ENCODE measurements around the gene GPRC5D.

The GPRC5D gene

DNA sequence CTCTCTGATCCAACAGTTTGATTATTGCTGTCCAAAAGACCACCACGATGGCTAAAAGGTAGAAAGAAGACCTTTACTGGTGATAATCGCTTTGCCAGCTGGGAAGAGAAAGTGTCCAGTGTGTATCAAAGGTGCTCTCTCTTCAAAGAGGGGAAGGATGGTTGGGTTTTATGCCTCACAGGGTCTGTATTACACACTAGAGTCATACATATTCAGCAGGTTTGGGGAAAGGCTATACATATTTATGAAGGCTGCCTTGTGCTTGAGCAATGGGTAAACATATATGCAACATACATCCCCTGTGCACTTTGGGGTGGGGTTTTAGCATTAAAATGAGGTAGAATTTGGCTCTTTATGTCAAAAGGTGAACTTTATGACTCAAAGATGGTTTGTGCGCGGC is 18.2 kb downstream of the GPRC5D start:
- DNase-seq: no peak

DNA sequence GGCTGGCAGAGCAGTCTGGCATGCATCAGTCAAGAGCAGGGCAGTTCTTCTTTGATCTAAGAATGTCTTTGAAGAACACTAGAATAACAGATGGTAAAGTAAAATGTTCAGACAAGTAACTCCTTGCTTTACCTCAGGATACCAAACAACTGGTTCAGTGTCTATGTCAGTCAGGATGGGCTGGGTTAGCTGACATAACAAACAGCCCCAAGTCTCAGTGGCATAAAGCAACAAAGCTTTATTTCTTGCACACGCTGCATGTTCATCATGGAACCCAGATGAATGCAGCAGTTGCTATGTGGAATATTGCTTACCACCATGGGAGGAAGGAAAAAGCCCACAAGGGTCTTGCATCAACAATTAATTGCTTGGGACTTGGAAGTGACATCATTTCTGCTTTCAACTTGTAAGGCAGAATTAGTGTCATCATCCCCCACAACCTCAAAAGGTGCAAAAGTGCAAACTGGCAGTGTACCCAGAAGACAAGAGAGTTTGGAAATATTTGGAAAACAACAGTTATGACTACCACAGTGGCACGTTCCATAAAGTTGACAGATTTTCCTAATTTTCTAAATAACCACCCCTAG is 21.2 kb downstream of the GPRC5D start:
- no peak for DNase-seq

DNA sequence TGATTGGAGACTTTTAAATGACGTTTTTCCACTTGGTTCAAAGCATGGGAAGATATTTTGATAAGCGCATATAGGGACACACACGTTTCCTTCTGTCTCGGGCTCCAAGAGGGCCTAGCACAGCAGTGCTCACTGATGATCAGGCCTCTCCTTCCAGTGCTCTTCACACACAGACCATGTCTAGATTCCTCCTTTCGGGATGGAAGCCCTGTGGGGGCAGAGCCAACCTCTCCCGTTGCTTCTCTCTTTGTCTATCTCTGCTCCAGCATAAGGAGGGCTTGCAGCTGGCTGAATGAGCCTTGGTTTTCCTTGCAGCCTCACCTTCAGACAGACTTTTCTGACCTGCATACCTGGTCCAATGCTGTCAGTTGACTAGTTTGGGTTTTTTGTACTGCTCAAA is 22.3 kb downstream of the GPRC5D start:
- DNase-seq: no peak

DNA sequence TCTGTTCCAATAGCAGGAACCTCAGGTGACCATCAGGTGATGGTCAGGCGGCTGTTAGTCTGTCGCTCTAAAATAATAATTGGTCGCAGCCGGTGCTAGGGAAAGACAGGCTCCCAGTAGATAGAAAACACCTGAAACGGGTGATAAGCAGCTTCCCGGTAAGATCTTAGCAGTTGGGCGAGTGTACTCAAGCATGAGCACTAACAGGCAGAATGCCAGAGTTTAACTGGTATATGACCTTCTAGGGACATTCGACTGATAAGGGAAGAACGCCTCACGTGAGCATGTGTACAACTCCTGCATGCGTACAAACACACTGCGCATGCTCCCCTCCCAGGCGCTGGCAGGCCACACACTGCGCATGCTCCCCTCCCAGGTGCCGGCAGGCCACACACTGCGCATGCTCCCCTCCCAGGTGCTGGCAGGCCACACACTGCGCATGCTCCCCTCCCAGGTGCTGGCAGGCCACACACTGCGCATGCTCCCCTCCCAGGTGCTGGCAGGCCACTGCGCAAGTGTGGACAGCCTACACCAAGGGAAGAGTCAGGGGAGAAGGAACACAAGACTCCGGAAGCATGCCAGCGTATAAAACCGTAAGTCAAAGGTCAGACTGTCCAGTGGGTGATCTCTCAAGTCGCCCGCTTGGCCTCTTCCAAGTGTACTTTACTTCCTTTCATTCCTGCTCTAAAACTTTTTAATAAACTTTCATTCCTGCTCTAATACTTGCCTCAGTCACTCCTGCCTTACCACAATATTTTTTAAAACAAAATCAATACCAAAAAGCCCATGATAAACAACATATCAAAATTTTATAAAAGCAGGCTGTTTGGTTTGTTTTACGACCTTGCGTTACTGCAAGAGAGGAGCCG is 24.5 kb downstream of the GPRC5D start:
- DNase-seq: no peak

DNA sequence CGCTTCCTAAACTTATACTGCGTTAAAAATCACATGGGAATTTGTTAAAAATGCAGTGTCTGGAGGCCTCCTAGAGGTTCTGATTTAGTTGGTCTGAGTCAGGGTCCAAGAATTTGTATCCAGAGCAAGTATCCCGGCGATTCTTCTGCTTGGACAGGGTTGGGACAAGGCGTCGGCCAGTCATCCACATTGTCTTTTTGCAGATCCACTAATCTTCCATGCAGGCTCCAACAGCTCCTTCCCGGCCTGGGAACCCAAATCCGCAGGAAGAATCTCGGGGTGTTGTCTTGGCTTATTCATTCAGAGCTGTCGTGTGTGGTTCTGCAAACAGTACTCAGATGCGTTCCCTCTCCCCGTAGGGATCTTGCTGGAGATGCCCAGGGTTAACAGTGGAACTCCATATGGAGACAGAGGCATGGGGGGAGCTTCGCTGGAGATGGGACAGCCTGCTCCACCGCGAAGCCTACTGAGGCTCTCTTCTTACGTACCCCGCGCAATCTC is 25.3 kb downstream of the GPRC5D start:
- no peak for DNase-seq

DNA sequence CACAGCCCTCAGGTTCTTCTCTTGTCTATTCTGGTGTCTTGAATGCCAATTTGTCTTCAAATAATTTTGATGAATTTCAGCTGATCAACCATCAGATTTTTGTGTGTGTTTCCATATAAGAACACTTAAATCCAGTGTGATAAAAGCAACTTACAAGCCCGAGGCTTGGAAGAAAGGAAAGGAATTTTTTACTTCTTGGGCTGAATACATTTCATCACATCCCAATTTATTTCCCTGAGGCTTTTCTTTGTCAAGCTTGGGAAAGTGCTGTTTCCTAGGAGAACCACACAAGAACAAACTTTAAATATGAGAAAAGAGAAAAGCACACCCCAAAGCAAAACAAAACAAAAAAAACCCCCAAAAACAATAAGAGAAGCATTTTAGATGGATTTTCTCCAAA is 26.6 kb downstream of the GPRC5D start:
- DNase-seq: no peak

DNA sequence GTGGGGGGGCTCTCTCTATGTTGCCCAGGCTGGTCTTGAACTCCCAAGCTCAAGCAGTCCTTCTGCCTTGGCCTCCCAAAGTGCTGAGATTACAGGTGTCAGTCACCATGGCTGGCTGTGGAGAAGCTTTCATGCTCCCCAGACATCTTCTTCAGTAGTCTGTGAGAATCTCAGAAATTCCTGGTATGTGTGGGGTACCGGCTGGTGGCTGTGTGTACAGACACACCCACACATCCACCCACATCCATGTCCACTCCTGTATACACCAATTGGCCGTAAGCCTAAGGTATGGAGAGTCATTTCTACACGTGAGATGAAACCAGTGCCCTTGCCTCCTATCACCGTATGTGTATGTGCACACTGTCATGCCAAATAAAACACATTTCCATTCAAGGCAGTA is 27.8 kb downstream of the GPRC5D start:
- no peak for DNase-seq

DNA sequence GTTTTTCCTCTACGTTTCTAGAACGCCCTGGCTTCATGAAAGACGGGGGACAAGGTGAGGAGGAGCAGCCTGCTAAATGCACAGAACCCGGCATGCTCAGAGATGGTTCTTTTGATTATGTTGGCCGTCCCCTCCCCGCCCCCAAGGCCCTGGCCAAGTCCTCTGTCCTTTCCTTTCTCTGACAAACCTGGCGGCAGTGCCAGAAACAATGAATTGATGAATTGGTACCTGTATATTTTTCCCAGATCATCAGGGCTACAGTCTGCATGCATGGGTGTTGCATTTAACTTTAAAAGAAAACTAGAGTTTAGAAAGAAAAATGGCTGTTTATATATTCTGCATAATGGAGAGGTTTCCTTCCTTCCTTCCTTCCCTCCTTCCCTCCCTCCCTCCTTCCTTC is 29.0 kb downstream of the GPRC5D start:
- no peak for DNase-seq

DNA sequence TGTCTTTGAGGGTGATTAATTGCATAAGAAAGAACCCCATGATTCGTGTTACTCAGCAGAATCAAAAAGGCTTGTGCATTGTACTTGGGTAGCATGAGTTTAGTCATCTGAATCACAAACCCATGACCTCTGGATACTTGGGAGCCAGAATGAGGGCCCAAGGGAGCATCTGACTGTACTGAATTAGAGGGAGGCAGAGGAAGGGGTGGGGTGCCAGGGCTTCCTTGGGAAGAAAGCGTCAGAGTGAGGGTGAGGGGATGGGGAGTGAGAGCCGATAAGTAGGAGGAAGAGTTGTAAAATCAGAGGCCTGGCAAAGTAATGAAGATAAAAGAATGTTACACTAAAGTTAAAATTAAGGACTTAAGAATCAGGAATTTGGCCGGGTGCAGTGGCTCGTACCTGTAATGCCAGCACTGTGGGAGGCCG is 29.8 kb downstream of the GPRC5D start:
- no peak for DNase-seq

DNA sequence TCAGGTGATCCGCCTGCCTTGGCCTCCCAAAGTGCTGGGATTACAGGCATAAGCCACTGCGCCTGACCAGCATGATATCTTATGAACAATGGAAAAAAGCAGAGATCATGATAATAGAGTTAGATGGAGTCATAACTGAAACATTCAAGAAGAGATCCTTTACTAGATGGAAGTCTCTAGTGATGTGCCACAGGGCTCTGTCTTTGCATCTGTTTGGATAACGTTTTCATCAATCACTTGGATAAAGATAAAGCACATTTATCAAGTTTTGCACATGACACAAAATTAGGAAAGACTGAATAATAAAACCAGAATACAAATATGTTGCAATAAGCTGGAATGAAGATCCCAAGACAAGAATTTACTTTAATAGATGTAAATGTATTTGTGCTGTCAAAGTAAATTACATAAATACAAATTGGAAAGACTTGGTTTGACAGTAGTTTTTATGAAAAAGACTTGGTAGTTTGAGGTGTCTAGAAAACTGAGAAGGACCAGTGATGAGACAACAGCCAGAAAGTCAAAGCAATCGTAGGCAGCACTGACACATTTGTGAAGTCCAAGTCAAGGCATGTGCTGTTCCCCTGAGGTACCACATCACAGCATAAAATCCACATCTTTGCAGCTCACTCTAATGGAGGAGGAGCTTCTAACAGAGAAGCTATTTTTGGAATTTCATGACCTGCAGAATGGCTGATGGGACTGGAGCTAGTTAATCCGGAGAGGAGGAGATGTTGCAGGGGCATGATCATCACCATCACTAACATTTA is 32.1 kb downstream of the GPRC5D start:
- no peak for DNase-seq

DNA sequence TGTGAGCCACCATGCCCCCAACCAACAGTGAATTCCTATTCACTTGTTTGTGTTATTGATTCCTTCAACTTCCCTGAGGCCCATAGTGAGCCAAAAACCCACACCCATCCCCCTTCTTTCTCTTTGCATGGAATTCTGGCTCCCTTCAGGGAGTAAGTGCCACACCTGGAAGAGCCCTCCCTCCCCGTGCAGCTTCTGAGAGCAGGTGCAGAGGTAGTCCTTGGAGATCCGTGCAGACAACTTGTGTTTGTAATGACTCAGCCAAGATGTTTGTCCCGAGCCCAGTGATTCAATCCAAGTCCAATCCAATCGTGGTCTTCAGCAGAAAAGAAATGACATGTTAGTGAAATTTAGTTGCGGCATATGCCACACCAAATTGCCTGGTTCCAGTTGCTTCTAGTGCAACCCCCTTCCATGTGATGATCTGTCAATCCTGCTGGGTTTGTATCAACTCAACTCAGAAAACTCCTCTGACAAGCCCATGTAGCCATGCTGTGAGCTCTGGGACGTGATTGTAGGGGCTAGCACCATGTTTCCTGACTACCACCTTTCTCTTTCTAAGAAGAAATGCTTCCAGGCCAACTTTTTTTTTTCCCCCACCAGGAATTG is 33.1 kb downstream of the GPRC5D start:
- DNase-seq: no peak

DNA sequence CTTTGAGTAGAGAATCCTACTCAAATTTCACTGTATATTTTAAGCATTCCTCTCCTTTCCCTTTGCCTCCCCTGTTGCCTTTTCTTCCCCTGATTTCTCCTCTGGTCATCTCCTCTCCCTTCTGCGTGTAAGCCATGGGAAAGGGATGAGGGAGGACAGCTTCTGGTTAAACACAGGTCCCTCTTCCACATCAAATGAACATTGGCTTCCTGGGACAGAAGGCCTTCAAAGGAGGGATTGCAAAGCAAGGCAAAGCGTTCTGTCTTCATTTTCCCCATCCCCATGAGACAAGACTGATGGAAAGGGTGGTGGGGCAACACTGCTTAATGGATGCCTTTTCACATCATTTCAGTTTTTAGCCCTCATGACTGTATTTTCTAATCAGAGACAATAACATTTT is 34.5 kb downstream of the GPRC5D start:
- no peak for DNase-seq

DNA sequence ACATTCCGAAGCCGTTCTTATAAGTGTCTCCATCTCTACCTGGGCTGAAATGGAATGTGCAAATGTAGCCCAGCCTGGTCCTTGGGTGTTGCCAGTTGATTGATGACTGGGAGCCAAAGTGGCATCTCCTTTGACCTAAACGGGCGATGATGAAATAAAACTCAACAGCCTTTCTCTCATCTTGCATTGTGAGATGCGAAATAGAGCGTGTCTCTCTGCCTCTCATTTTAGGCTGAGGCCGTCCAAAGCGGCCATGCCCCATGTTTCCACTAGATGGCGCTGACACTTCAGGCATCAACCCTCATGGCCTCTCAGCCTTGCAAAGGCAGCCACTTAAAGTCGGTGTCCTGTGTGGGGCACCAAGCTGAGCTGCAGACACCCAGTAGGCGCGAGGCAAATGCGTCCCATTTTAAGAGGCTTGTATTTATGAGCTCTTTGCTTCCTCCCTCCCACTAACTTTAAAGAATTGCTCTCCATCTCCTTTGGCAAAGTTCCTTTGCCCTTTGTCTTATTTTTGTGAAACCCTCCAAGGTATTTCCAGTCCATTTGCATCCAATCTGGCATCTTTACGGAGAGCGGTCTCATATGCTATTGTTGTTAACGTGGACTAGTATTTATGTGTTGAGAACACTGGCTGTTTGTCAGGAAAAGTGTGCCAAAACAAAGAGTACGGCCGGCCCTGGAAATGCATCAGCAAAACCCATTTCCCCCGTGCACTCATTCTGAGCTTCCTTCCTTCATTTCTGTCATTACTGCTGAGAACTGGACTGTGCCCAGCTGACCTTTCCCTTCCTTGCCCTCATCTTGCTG is 35.6 kb downstream of the GPRC5D start:
- DNase-seq: peak; percentile 78

DNA sequence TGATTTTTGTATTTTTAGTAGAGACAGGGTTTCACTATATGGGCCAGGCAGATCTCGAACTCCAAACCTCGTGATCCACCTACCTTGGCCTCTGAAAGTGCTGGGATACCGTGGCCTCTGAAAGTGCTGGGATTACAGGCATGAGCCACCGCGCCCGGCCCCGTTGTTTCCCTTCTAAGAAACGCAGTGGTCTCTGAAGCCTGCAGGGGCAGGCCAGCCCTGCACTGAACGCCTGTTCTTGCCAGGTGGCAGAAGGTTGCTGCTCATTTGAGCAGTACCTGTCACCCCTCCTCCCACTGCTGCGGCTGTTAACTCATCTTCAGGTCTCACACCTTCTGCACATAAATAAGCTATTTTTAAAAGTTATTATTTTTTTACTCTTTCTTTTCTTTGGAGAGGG is 36.3 kb downstream of the GPRC5D start:
- no peak for DNase-seq

DNA sequence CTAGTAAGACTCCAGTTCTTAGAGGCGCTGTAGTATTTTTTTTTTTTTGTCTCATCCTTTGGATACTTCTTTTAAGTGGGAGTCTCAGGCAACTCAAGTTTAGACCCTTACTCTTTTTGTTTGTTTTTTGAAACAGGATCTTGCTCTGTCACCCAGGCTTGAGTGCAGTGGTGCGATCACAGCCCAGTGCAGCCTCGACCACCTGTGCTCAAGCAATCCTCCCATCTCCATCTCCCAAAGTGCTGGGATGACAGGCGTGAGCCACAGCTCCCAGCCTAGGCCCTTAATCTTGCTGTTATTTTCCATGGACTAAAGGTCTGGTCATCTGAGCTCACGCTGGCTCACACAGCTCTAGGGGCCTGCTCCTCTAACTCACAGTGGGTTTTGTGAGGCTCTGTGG is 39.3 kb downstream of the GPRC5D start:
- no peak for DNase-seq

DNA sequence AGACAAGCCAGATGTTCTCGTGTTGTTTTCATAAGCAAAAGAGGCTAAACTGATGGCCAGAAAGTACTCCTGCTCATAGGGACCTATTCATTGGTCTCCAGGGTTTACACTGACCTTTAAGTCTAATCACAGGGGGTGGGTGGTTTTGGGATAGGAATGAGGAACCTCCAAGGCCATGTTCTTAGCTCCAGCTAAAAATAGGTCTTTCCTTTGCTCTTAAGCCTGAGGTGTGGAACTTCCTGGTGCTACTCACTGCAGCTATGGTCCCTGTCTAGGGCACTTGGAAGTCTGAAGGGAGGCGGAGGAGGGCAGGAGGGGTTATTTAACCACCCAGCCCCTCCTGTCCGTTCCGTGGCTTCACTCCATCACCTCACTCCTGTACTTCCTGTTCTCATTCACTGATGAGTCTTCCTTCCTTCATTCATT is 42.0 kb downstream of the GPRC5D start:
- DNase-seq: no peak

DNA sequence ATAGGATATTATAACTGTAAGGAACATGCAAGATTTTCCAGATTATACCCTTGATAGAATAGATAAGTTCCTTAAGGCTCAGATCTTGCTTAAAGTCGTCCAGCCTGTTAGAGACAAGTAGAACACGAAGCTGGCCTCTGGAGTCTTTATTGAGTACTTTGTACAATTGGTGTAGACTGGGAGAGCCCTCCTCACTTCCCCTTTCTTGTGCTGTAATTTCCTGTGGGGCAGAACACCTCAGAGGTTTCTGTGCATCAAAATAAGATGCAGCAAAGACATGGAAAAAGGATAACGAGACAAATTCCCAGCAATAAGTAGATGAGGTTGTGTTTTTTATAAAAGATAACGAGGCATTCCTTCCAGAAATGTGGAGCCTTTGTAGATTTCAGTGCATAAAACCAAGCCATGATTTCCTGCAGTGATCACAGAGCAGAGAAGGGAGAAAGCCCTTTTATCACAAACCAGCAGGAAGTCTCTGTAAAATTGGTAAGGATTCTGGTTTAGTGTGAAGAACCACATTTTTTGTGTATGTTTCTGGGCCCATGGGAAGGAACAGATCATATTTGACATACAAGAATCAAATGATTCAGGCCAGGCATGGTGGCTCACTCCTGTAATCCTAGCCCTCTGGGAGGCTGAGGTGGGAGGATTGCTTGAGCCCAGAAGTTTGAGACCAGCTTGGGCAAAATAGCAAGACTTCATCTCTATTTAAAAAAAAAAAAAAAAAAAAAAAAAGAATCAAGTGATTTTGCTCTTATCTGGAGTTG is 42.6 kb downstream of the GPRC5D start:
- DNase-seq: no peak

DNA sequence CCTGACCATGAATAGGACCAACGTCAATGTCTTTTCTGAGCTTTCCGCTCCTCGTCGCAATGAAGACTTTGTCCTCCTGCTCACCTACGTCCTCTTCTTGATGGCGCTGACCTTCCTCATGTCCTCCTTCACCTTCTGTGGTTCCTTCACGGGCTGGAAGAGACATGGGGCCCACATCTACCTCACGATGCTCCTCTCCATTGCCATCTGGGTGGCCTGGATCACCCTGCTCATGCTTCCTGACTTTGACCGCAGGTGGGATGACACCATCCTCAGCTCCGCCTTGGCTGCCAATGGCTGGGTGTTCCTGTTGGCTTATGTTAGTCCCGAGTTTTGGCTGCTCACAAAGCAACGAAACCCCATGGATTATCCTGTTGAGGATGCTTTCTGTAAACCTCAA is 43.3 kb downstream of the GPRC5D start:
- no peak for DNase-seq

DNA sequence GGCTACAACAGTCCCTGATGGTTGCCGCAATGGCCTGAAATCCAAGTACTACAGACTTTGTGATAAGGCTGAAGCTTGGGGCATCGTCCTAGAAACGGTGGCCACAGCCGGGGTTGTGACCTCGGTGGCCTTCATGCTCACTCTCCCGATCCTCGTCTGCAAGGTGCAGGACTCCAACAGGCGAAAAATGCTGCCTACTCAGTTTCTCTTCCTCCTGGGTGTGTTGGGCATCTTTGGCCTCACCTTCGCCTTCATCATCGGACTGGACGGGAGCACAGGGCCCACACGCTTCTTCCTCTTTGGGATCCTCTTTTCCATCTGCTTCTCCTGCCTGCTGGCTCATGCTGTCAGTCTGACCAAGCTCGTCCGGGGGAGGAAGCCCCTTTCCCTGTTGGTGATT is 43.7 kb downstream of the GPRC5D start:
- DNase-seq: no peak

DNA sequence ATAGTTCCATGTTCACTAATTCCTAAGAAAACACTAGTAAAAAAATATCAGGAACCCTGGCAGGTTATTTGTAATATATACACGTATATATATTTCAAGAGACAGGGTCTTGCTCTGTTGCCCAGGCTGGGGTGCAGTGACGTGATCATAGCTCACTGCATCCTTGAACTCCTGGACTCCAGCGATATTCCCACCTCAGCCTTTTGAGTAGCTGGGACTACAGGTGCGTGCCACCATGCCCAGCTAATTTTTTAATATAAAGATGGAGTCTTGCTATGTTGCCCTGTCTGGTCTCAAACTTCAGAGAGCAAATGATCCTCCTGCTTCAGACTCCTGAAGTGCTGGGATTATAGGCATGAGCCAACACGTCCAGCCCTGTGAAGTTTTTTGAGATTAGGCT is 44.4 kb downstream of the GPRC5D start:
- DNase-seq: no peak

Measured in stimulated activated CD4-positive, alpha-beta T cell treated with anti-CD3 and anti-CD28 coated beads, Interleukin-12 subunit alpha, Interleukin-12 subunit beta, amount 100 ng/mL, for 4 hours (primary cell).